Thyroid gland (tissue), 4 donors: Measurements from ENCODE around the gene TSPAN6.

Experiments
- CTCF ChIP-seq, 6 experiments: fragments of 200-600 bp in 3 of 6; fragments of 450-650 bp in 3 of 6; sonication (generic) in 3 of 6; IDR thresholded peaks; one replicate each; pipeline ENCODE4 v1.5.1; 2016 to 2019; ENCODE audit warnings: antibody characterized with exemption in 6 of 6, mild to moderate bottlenecking in 2 of 6, inconsistent platforms in 1 of 6, moderate library complexity in 1 of 6
- POLR2A ChIP-seq, 2 donors: fragments of 450-650 bp; IDR thresholded peaks; one replicate each; pipeline ENCODE4 v1.6.1; 2017; ENCODE audit warnings: antibody characterized with exemption in 2 of 2, mild to moderate bottlenecking in 2 of 2, moderate library complexity in 1 of 2

- TF ChIP-seq CTCF (IDR thresholded peaks at IDR 0.05) = no peak
- no peak for TF ChIP-seq POLR2A (IDR thresholded peaks at IDR 0.05)
Observed at GRCh38 chrX:100611951-100612350, 24.7 kb downstream of the TSPAN6 start.
